ENCODE measurements around the gene NDUFB1.

DNA sequence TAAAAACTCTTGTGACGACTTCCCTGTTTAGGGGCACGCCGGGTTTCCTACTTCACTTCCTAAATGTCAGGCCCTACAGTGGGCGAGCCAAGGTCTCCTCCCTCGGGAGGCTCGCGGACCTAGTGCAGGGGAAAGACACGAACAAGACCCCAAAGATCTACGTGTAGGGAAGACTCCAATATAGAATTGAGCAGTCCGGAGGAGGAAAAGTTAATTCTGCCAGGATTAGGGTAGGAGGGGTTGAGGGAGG is 15.7 kb downstream of the NDUFB1 start:
- no peak for TF ChIP-seq ZFX (IDR thresholded peaks at IDR 0.05; ENCODE audit: borderline replicate concordance)
- TF ChIP-seq, protein P1, sequence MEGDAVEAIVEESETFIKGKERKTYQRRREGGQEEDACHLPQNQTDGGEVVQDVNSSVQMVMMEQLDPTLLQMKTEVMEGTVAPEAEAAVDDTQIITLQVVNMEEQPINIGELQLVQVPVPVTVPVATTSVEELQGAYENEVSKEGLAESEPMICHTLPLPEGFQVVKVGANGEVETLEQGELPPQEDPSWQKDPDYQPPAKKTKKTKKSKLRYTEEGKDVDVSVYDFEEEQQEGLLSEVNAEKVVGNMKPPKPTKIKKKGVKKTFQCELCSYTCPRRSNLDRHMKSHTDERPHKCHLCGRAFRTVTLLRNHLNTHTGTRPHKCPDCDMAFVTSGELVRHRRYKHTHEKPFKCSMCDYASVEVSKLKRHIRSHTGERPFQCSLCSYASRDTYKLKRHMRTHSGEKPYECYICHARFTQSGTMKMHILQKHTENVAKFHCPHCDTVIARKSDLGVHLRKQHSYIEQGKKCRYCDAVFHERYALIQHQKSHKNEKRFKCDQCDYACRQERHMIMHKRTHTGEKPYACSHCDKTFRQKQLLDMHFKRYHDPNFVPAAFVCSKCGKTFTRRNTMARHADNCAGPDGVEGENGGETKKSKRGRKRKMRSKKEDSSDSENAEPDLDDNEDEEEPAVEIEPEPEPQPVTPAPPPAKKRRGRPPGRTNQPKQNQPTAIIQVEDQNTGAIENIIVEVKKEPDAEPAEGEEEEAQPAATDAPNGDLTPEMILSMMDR (IDR thresholded peaks at IDR 0.05): no peak

Measured in 22Rv1 (cell line).